ENCODE measurements around the gene EWSR1. TPM values are rescaled to one million over a fixed set of nuclear protein-coding genes. Genes with fewer than 3 reads are reported as not detected.

EWSR1 gene
- total RNA-seq, 1 donor from 2014 or later: 211 TPM

GRCh38 chr22:29272624-29273023 is 4.6 kb downstream of the EWSR1 start:
- no peak for DNase-seq (ENCODE audit: low read depth)
- no peak for TF ChIP-seq CTCF (conservative IDR thresholded peaks at IDR 0.05; ENCODE audit: low read depth, low read length)
- no peak overlapping the region for H3K4me3 ChIP-seq (ENCODE audit: low read depth, low read length)

- no peak for TF ChIP-seq CTCF (conservative IDR thresholded peaks at IDR 0.05; ENCODE audit: low read depth, low read length)
- H3K4me3 ChIP-seq (ENCODE audit: low read depth, low read length): no peak overlapping the region
- DNase-seq (ENCODE audit: low read depth): no peak
Observed at GRCh38 chr22:29275167-29275566, 7.1 kb downstream of the EWSR1 start.

- no peak for TF ChIP-seq CTCF (conservative IDR thresholded peaks at IDR 0.05; ENCODE audit: low read depth, low read length)
- H3K4me3 ChIP-seq (ENCODE audit: low read depth, low read length): no peak overlapping the region
- no peak for DNase-seq (ENCODE audit: low read depth)
Observed at GRCh38 chr22:29275819-29276565, 7.9 kb downstream of the EWSR1 start.

GRCh38 chr22:29277927-29278326 is 9.9 kb downstream of the EWSR1 start:
- TF ChIP-seq CTCF (conservative IDR thresholded peaks at IDR 0.05; ENCODE audit: low read depth, low read length): no peak

GRCh38 chr22:29284196-29284595 is 16.1 kb downstream of the EWSR1 start:
- no peak overlapping the region for H3K4me3 ChIP-seq (ENCODE audit: low read depth, low read length)
- no peak for TF ChIP-seq CTCF (conservative IDR thresholded peaks at IDR 0.05; ENCODE audit: low read depth, low read length)
- no peak for DNase-seq (ENCODE audit: low read depth)

More at GRCh38 chr22:29277927-29278326, 9.9 kb downstream of the EWSR1 start:
- DNase-seq (ENCODE audit: low read depth): no peak
- no peak overlapping the region for H3K4me3 ChIP-seq (ENCODE audit: low read depth, low read length)

GRCh38 chr22:29288837-29289236 is 20.8 kb downstream of the EWSR1 start:
- TF ChIP-seq CTCF (conservative IDR thresholded peaks at IDR 0.05; ENCODE audit: low read depth, low read length): no peak
- DNase-seq (ENCODE audit: low read depth): no peak
- no peak overlapping the region for H3K4me3 ChIP-seq (ENCODE audit: low read depth, low read length)

- DNase-seq (ENCODE audit: low read depth): no peak
- no peak for TF ChIP-seq CTCF (conservative IDR thresholded peaks at IDR 0.05; ENCODE audit: low read depth, low read length)
- no peak overlapping the region for H3K4me3 ChIP-seq (ENCODE audit: low read depth, low read length)
Observed at GRCh38 chr22:29290061-29290460, 22.0 kb downstream of the EWSR1 start.
